ENCODE results near the gene NPHP3.
"Not testable (repeated sequence)": the region's sequence is repeated elsewhere in the genome, so short reads cannot be mapped to it uniquely, and the experiment has no call there.

Gene NPHP3

GRCh38 chr3:132722165-132723023 is at the start of gene NPHP3:
NPHP3 (minus strand) TSS chr3:132722409; CDS start chr3:132722355, 54 bp downstream.
- H3K4me3 ChIP-seq (ENCODE audit: low read length): peak within 1 kb of the TSS; percentile 80
- peaks cover 17% of the 10 kb centered on the region for H3K4me1 ChIP-seq (ENCODE audit: insufficient read depth, low read length)
- H3K27me3 ChIP-seq (ENCODE audit: insufficient read depth, low read length): no peaks in the 10 kb centered on the region
- H3K9me3 ChIP-seq (ENCODE audit: low read length): no peaks in the 10 kb centered on the region
- H3K36me3 ChIP-seq (ENCODE audit: insufficient read depth, low read length): peaks cover 11% of the 10 kb centered on the region
- H2AFZ ChIP-seq (ENCODE audit: low read depth, low read length): peak within 1 kb of the TSS; percentile 95

GRCh38 chr3:132758740-132759139 is 36.5 kb upstream of the NPHP3 start:
- no peak overlapping the region for H3K4me3 ChIP-seq (ENCODE audit: low read length)
- H3K4me1 ChIP-seq (ENCODE audit: insufficient read depth, low read length): no peaks in the 10 kb centered on the region
- no peak overlapping the region for H2AFZ ChIP-seq (ENCODE audit: low read depth, low read length)
- no peaks in the 10 kb centered on the region for H3K9me3 ChIP-seq (ENCODE audit: low read length)
- no peaks in the 10 kb centered on the region for H3K36me3 ChIP-seq (ENCODE audit: insufficient read depth, low read length)
- H3K27me3 ChIP-seq (ENCODE audit: insufficient read depth, low read length): peaks cover 4% of the 10 kb centered on the region

GRCh38 chr3:132756108-132756650 is 34.0 kb upstream of the NPHP3 start:
- Histone ChIP-seq H3K9me3 (ENCODE audit: low read length) (no peaks in the 10 kb centered on the region), H3K36me3 (ENCODE audit: insufficient read depth, low read length) (no peaks in the 10 kb centered on the region), H3K4me3 (ENCODE audit: low read length) (no peak overlapping the region), H3K27me3 (ENCODE audit: insufficient read depth, low read length) (peaks cover 4% of the 10 kb centered on the region), H3K4me1 (ENCODE audit: insufficient read depth, low read length) (no peaks in the 10 kb centered on the region), H2AFZ (ENCODE audit: low read depth, low read length) (no peak overlapping the region)

GRCh38 chr3:132753946-132754345 is 31.7 kb upstream of the NPHP3 start:
- Histone ChIP-seq H3K4me3 (ENCODE audit: low read length) (no peak overlapping the region), H3K27me3 (ENCODE audit: insufficient read depth, low read length) (peaks cover 4% of the 10 kb centered on the region), H3K36me3 (ENCODE audit: insufficient read depth, low read length) (no peaks in the 10 kb centered on the region), H2AFZ (ENCODE audit: low read depth, low read length) (no peak overlapping the region), H3K9me3 (ENCODE audit: low read length) (no peaks in the 10 kb centered on the region), H3K4me1 (ENCODE audit: insufficient read depth, low read length) (no peaks in the 10 kb centered on the region)

DNA sequence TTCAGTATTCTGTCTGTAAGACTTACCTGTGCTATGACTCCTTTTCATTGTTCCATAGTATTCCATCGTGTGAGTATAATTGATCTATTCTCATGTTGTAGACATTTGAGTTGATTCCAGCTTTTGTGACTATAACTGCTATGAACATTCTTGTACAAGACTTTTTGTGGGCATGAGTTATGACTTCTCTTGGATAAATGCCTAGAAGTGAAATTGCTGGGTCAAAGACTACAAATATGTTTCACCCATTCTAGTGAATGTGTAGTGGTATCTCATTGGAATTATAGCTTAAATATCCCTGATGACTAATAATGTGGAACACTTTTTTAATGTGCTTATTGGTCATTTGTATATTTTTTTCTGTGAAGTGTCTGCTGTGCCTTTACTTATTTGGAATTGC is 27.6 kb upstream of the NPHP3 start:
- Histone ChIP-seq H3K36me3 (ENCODE audit: insufficient read depth, low read length) (no peaks in the 10 kb centered on the region), H3K4me3 (ENCODE audit: low read length) (no peak overlapping the region), H3K4me1 (ENCODE audit: insufficient read depth, low read length) (no peaks in the 10 kb centered on the region), H3K27me3 (ENCODE audit: insufficient read depth, low read length) (no peaks in the 10 kb centered on the region), H3K9me3 (ENCODE audit: low read length) (no peaks in the 10 kb centered on the region), H2AFZ (ENCODE audit: low read depth, low read length) (no peak overlapping the region)

DNA sequence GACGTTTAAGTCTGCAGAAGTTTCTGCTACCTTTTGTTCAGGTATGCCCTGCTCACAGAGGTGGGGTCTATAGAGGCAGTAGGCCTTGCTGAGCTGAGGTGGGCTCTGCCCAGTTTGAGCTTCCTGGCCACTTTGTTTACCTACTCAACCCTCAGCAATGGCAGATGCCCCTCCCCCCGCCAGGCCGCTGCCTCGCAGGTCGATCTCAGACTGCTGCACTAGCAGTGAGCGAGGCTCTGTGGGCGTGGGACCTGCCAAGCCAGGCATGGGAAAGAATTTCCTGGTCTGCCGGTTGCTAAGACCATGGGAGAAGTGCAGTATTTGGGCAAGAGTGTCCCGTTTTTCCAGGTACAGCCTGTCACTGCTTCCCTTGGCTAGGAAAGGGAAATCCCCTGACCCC is 24.5 kb upstream of the NPHP3 start:
- H3K9me3 ChIP-seq (ENCODE audit: low read length); H3K27me3 ChIP-seq (ENCODE audit: insufficient read depth, low read length); H3K4me3 ChIP-seq (ENCODE audit: low read length); H2AFZ ChIP-seq (ENCODE audit: low read depth, low read length); H3K4me1 ChIP-seq (ENCODE audit: insufficient read depth, low read length); H3K36me3 ChIP-seq (ENCODE audit: insufficient read depth, low read length): not testable (repeated sequence)

- Histone ChIP-seq H2AFZ (ENCODE audit: low read depth, low read length) (no peak overlapping the region), H3K27me3 (ENCODE audit: insufficient read depth, low read length) (no peaks in the 10 kb centered on the region), H3K36me3 (ENCODE audit: insufficient read depth, low read length) (no peaks in the 10 kb centered on the region), H3K4me1 (ENCODE audit: insufficient read depth, low read length) (no peaks in the 10 kb centered on the region), H3K9me3 (ENCODE audit: low read length) (no peaks in the 10 kb centered on the region), H3K4me3 (ENCODE audit: low read length) (no peak overlapping the region)
These were observed 16.1 kb upstream of the NPHP3 start for GRCh38 chr3:132738314-132738713.

GRCh38 chr3:132735589-132735988 is 13.4 kb upstream of the NPHP3 start:
- Histone ChIP-seq H3K36me3 (ENCODE audit: insufficient read depth, low read length) (no peaks in the 10 kb centered on the region), H3K4me1 (ENCODE audit: insufficient read depth, low read length) (no peaks in the 10 kb centered on the region), H2AFZ (ENCODE audit: low read depth, low read length) (no peak overlapping the region), H3K9me3 (ENCODE audit: low read length) (no peaks in the 10 kb centered on the region), H3K27me3 (ENCODE audit: insufficient read depth, low read length) (no peaks in the 10 kb centered on the region), H3K4me3 (ENCODE audit: low read length) (no peak overlapping the region)

GRCh38 chr3:132730891-132731580 is 8.8 kb upstream of the NPHP3 start:
- Histone ChIP-seq H3K4me3 (ENCODE audit: low read length) (no peak overlapping the region), H3K27me3 (ENCODE audit: insufficient read depth, low read length) (no peaks in the 10 kb centered on the region), H3K9me3 (ENCODE audit: low read length) (no peaks in the 10 kb centered on the region), H3K4me1 (ENCODE audit: insufficient read depth, low read length) (no peaks in the 10 kb centered on the region), H3K36me3 (ENCODE audit: insufficient read depth, low read length) (no peaks in the 10 kb centered on the region), H2AFZ (ENCODE audit: low read depth, low read length) (no peak overlapping the region)

- H3K4me3 ChIP-seq (ENCODE audit: low read length): no peak overlapping the region
- H2AFZ ChIP-seq (ENCODE audit: low read depth, low read length): no peak overlapping the region
- H3K27me3 ChIP-seq (ENCODE audit: insufficient read depth, low read length): no peaks in the 10 kb centered on the region
- H3K36me3 ChIP-seq (ENCODE audit: insufficient read depth, low read length): no peaks in the 10 kb centered on the region
- no peaks in the 10 kb centered on the region for H3K9me3 ChIP-seq (ENCODE audit: low read length)
- peaks cover 5% of the 10 kb centered on the region for H3K4me1 ChIP-seq (ENCODE audit: insufficient read depth, low read length)
These were observed 4.2 kb upstream of the NPHP3 start for GRCh38 chr3:132726341-132726823.

GRCh38 chr3:132723024-132723950 is 1.1 kb upstream of the NPHP3 start:
- Histone ChIP-seq H3K27me3 (ENCODE audit: insufficient read depth, low read length) (no peaks in the 10 kb centered on the region), H2AFZ (ENCODE audit: low read depth, low read length) (peak overlapping the region; percentile 94), H3K36me3 (ENCODE audit: insufficient read depth, low read length) (peaks cover 11% of the 10 kb centered on the region), H3K9me3 (ENCODE audit: low read length) (no peaks in the 10 kb centered on the region), H3K4me1 (ENCODE audit: insufficient read depth, low read length) (peaks cover 17% of the 10 kb centered on the region), H3K4me3 (ENCODE audit: low read length) (peak overlapping the region; percentile 66)

- no peaks in the 10 kb centered on the region for H3K9me3 ChIP-seq (ENCODE audit: low read length)
These were observed 587 bp downstream of the NPHP3 start for GRCh38 chr3:132721479-132722164.

More at GRCh38 chr3:132721479-132722164, 587 bp downstream of the NPHP3 start:
- Histone ChIP-seq H3K27me3 (ENCODE audit: insufficient read depth, low read length) (no peaks in the 10 kb centered on the region), H3K4me1 (ENCODE audit: insufficient read depth, low read length) (peaks cover 17% of the 10 kb centered on the region), H3K4me3 (ENCODE audit: low read length) (peak overlapping the region; percentile 80), H2AFZ (ENCODE audit: low read depth, low read length) (peak overlapping the region; percentile 95), H3K36me3 (ENCODE audit: insufficient read depth, low read length) (peaks cover 13% of the 10 kb centered on the region)

Data from neuron (in vitro differentiated cells).